IPS-NIHi7 (cell line): Measurements from ENCODE around the gene C1QTNF8.

Experiments
- DNase-seq: peaks from one replicate; pipeline ENCODE4 v3.0.0; 2012; ENCODE audit warnings: mixed read lengths; ENCODE audit errors: extremely low spot score

C1QTNF8 gene

GRCh38 chr16:1045310-1045992, 50.6 kb downstream of the C1QTNF8 start:
- DNase-seq: no peak

GRCh38 chr16:1044460-1045309, 51.4 kb downstream of the C1QTNF8 start:
- no peak for DNase-seq

- no peak for DNase-seq
These were observed 52.1 kb downstream of the C1QTNF8 start for GRCh38 chr16:1043881-1044451.

- DNase-seq: no peak
These were observed 53.2 kb downstream of the C1QTNF8 start for GRCh38 chr16:1042866-1043265.

- DNase-seq: no peak
These were observed 53.8 kb downstream of the C1QTNF8 start for GRCh38 chr16:1042049-1042744.

- DNase-seq: no peak
These were observed 55.7 kb downstream of the C1QTNF8 start for GRCh38 chr16:1040346-1040745.

- DNase-seq: no peak
These were observed 56.3 kb downstream of the C1QTNF8 start for GRCh38 chr16:1039762-1040161.

- no peak for DNase-seq
These were observed 57.1 kb downstream of the C1QTNF8 start for GRCh38 chr16:1038932-1039331.
